ENCODE data around the gene JMY.

The JMY gene

DNA sequence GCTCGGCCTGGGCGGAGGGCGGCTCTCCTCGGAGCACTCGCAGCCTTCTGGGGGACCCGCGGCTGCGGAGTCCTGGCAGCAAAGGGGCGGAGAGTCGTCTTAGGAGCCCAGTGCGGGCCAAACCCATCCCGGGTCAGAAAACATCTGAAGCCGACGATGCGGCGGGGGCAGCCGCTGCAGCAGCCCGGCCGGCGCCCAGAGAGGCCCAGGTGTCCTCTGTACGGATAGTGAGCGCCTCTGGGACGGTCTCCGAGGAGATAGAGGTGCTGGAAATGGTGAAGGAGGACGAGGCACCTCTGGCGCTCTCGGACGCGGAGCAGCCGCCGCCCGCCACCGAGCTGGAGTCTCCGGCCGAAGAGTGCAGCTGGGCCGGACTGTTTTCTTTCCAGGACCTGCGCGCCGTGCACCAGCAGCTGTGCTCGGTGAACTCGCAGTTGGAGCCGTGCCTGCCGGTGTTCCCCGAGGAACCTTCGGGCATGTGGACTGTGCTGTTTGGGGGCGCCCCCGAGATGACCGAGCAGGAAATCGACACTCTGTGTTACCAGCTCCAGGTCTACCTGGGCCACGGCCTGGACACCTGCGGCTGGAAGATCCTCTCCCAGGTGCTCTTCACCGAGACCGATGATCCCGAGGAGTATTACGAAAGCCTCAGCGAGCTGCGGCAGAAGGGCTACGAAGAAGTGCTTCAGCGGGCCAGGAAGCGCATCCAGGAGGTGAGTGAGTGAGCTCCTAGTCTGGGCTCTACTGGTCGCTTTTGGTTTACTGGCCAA is 1.2 kb downstream of the JMY start:
- H3K4me1 ChIP-seq (ENCODE audit: insufficient read depth, low read length, poor library complexity, severe bottlenecking) = peaks cover 47% of the 10 kb centered on the region
- no peaks in the 10 kb centered on the region for H3K9me3 ChIP-seq (ENCODE audit: insufficient read depth, low read depth, low read length)
- H3K27me3 ChIP-seq (ENCODE audit: insufficient read depth, low read length, poor library complexity, severe bottlenecking) = no peaks in the 10 kb centered on the region
- peak overlapping the region; percentile 82 for H3K4me3 ChIP-seq (ENCODE audit: low read length, poor library complexity, severe bottlenecking)
- peak overlapping the region; percentile 94 for H3K4me2 ChIP-seq (ENCODE audit: low read depth, low read length, poor library complexity, severe bottlenecking)
- peaks cover 55% of the 10 kb centered on the region for H3K79me2 ChIP-seq (ENCODE audit: insufficient read depth, low read length)
- H3F3A ChIP-seq (ENCODE audit: low read depth) = 0 out of 2 replicates have a peak, but pooled peaks cover 4% of the 10 kb centered on the region
- peak overlapping the region; percentile 77 for H3K9ac ChIP-seq (ENCODE audit: low read depth, low read length, poor library complexity, severe bottlenecking)
- no peaks in the 10 kb centered on the region for H3K9me2 ChIP-seq (replicated peaks; ENCODE audit: low read depth, low read length)
- H4K20me1 ChIP-seq (ENCODE audit: insufficient read depth, low read length, poor library complexity, severe bottlenecking) = peaks cover 42% of the 10 kb centered on the region
- H2AFZ ChIP-seq (ENCODE audit: low read length) = peak overlapping the region; percentile 29
- H3K36me3 ChIP-seq (ENCODE audit: insufficient read depth, low read length) = no peaks in the 10 kb centered on the region
- TF ChIP-seq EZH2phosphoT487 (IDR thresholded peaks at IDR 0.05; ENCODE audit: borderline replicate concordance) = no peak
- TF ChIP-seq, protein P1, sequence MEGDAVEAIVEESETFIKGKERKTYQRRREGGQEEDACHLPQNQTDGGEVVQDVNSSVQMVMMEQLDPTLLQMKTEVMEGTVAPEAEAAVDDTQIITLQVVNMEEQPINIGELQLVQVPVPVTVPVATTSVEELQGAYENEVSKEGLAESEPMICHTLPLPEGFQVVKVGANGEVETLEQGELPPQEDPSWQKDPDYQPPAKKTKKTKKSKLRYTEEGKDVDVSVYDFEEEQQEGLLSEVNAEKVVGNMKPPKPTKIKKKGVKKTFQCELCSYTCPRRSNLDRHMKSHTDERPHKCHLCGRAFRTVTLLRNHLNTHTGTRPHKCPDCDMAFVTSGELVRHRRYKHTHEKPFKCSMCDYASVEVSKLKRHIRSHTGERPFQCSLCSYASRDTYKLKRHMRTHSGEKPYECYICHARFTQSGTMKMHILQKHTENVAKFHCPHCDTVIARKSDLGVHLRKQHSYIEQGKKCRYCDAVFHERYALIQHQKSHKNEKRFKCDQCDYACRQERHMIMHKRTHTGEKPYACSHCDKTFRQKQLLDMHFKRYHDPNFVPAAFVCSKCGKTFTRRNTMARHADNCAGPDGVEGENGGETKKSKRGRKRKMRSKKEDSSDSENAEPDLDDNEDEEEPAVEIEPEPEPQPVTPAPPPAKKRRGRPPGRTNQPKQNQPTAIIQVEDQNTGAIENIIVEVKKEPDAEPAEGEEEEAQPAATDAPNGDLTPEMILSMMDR (conservative IDR thresholded peaks at IDR 0.05; ENCODE audit: low read length) = no peak

DNA sequence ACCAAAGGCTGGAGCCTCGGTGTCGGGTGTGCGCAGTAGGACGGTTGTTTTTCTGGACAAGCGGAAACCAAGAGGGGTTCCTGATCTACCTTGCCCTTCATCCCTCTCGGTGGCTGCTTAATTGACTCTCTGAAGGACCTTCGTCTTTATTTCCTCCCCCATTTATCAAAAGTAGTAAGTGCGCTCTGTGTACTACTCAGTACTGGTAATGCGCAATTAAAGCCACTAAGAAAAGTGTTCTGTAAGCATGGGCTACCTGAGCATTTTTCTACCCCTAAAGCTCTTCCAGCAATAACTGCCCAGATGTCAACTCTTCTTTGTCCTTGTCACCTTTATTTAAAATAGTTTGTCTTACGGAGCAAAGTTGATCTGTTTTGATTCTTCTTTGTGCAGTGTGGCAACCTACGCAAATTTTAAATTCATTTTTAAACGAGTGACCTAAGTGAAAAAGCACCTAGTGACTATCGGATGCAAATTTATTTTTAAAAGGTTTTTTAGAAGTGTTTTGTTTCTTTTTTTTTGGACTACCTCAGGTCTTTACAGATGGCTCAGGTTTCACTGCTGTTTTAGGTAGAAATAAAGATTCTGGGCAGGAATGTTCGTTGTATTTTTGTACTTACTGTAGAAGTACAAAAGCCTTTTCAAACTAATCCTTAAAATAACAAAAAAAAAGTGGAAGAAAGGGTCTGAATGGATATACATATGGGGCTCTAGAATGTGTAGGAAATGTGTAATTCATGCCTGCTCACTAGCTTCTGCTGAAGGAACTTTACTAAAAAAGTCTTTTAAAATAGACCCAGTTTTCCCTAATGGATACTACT is 2.0 kb downstream of the JMY start:
- H3K4me2 ChIP-seq (ENCODE audit: low read depth, low read length, poor library complexity, severe bottlenecking) = peak overlapping the region; percentile 94
- H3K9me3 ChIP-seq (ENCODE audit: insufficient read depth, low read depth, low read length) = no peaks in the 10 kb centered on the region
- peaks cover 49% of the 10 kb centered on the region for H4K20me1 ChIP-seq (ENCODE audit: insufficient read depth, low read length, poor library complexity, severe bottlenecking)
- H3K36me3 ChIP-seq (ENCODE audit: insufficient read depth, low read length) = no peaks in the 10 kb centered on the region
- H2AFZ ChIP-seq (ENCODE audit: low read length) = peak overlapping the region; percentile 29; the same call in 1 of the 2 replicates
- TF ChIP-seq EZH2phosphoT487 (IDR thresholded peaks at IDR 0.05; ENCODE audit: borderline replicate concordance) = no peak
- TF ChIP-seq, protein P1 (conservative IDR thresholded peaks at IDR 0.05; ENCODE audit: low read length) = no peak
- H3K27me3 ChIP-seq (ENCODE audit: insufficient read depth, low read length, poor library complexity, severe bottlenecking) = no peaks in the 10 kb centered on the region
- H3K9me2 ChIP-seq (replicated peaks; ENCODE audit: low read depth, low read length) = no peaks in the 10 kb centered on the region
- peaks cover 55% of the 10 kb centered on the region for H3K4me1 ChIP-seq (ENCODE audit: insufficient read depth, low read length, poor library complexity, severe bottlenecking)
- peak overlapping the region; percentile 77 for H3K9ac ChIP-seq (ENCODE audit: low read depth, low read length, poor library complexity, severe bottlenecking)
- peaks cover 63% of the 10 kb centered on the region for H3K79me2 ChIP-seq (ENCODE audit: insufficient read depth, low read length)
- peak overlapping the region; percentile 82 for H3K4me3 ChIP-seq (ENCODE audit: low read length, poor library complexity, severe bottlenecking)
- 0 out of 2 replicates have a peak, but pooled peaks cover 4% of the 10 kb centered on the region for H3F3A ChIP-seq (ENCODE audit: low read depth)

DNA sequence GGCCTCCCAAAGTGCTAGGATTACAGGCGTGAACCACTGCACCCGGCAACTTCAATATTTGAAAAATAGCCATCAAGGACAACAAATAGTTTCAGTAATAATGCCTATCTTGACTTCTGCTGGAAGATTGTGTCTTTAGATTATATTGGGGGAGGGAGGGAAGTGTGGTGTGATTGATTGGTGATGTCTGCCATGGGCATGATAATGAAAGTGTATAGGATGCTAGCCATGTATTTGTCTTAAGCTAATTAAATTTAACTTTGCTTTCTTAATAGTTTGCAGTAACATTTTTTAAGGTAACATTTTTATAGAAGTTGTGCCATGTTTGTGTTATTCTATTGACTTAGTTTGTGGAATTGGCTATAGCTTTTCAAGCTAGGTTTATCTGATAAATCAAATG is 4.6 kb downstream of the JMY start:
- peak overlapping the region; percentile 24 for H3K9ac ChIP-seq (ENCODE audit: low read depth, low read length, poor library complexity, severe bottlenecking)
- 0 out of 2 replicates have a peak, but pooled peaks cover 4% of the 10 kb centered on the region for H3F3A ChIP-seq (ENCODE audit: low read depth)
- peak overlapping the region; percentile 94 for H3K4me2 ChIP-seq (ENCODE audit: low read depth, low read length, poor library complexity, severe bottlenecking)
- H3K27me3 ChIP-seq (ENCODE audit: insufficient read depth, low read length, poor library complexity, severe bottlenecking) = no peaks in the 10 kb centered on the region
- peaks cover 71% of the 10 kb centered on the region for H4K20me1 ChIP-seq (ENCODE audit: insufficient read depth, low read length, poor library complexity, severe bottlenecking)
- TF ChIP-seq, protein P1 (conservative IDR thresholded peaks at IDR 0.05; ENCODE audit: low read length) = no peak
- no peak for TF ChIP-seq EZH2phosphoT487 (IDR thresholded peaks at IDR 0.05; ENCODE audit: borderline replicate concordance)
- no peaks in the 10 kb centered on the region for H3K9me3 ChIP-seq (ENCODE audit: insufficient read depth, low read depth, low read length)
- H3K79me2 ChIP-seq (ENCODE audit: insufficient read depth, low read length) = peaks cover 89% of the 10 kb centered on the region
- no peak overlapping the region for H2AFZ ChIP-seq (ENCODE audit: low read length)
- H3K4me3 ChIP-seq (ENCODE audit: low read length, poor library complexity, severe bottlenecking) = peak overlapping the region; percentile 82
- H3K9me2 ChIP-seq (replicated peaks; ENCODE audit: low read depth, low read length) = no peaks in the 10 kb centered on the region
- H3K4me1 ChIP-seq (ENCODE audit: insufficient read depth, low read length, poor library complexity, severe bottlenecking) = peaks cover 71% of the 10 kb centered on the region
- H3K36me3 ChIP-seq (ENCODE audit: insufficient read depth, low read length) = no peaks in the 10 kb centered on the region

All from Loucy (cell line).